K562 treated with DMSO at 1 percent for 24 hours (cell line): Measurements from ENCODE around the gene TET2. TPM values are rescaled to one million over a fixed set of nuclear protein-coding genes. Genes with fewer than 3 reads are reported as not detected.

Experiments used
- total RNA-seq: library from RNA; unstranded; fragments of 300-600 nt; gene quantifications from 2 replicates; pipeline ENCODE4 v1.2.3, GENCODE V29; 2022; ENCODE audit warnings: low read depth; ENCODE audit not compliant: insufficient read depth

TET2 gene
- total RNA-seq = 2.3 and 3.1 TPM in 2 replicates

GRCh38 chr4:105146276-105147015 is at the start of gene TET2:
TSS of gene TET2 (plus strand) at chr4:105146876. CDS start at chr4:105233943, 87,067 bp downstream.

